ENCODE data around the gene PCDH18.

GRCh38 chr4:137541876-137542646, 9.8 kb upstream of the PCDH18 start:
- no peak for TF ChIP-seq CTCF (conservative IDR thresholded peaks at IDR 0.05; ENCODE audit: low read length)
- TF ChIP-seq EZH2phosphoT487 (IDR thresholded peaks at IDR 0.05; ENCODE audit: borderline replicate concordance) = no peak

Data from Loucy (cell line).